Frontal cortex (tissue), 4 donors: Measurements from ENCODE around the gene ABCG8. TPM values are rescaled to one million over a fixed set of nuclear protein-coding genes. Genes with fewer than 3 reads are reported as not detected.

Source experiments
- DNase-seq, 2 donors: peaks; one replicate each; pipeline ENCODE4 v3.0.0; 2012; ENCODE audit warnings: low spot score in 2 of 2
- FAIRE-seq: peaks from 2 replicates; lab custom pipeline; 2012; peaks lifted over from hg19 to GRCh38; lab: Jason Lieb, UNC
- total RNA-seq: library from RNA; depleted of rRNA; stranded (reverse); fragments of >200 nt; gene quantifications from one replicate; pipeline ENCODE4 v1.2.3, GENCODE V29; 2014
- donor health status: control.
- donor health status: control.
- donor health status: control.

ABCG8 gene
- total RNA-seq, 1 donor from 2014 or later, result 0.41 TPM

DNA sequence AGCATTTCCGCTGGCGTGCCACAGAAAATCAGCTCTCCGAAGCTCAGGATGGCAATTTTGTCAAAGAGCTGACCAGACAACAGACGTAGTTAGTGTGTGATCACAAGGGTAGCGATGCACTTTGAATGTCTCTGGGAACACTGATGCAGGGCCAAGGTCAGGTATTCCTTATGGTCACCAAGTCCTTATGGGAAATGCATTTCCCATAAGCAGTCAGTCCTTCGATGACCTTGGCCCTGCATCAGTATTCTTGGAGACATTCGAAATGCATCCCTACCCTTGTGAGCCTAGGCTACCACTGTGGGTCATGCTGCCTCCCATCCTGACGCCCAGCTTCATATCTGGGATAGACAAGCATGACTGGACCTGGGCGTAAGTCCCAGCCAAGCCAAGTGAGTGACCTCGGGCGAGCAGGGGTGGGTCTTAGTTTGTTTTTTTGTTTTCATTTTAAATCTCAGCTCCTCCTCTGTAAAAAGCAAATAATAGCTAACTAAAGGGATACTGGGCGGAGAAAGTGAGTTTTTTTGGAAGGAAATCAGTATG, 13.7 kb upstream of the ABCG8 start:
- no peak for FAIRE-seq
- no peak for DNase-seq

DNA sequence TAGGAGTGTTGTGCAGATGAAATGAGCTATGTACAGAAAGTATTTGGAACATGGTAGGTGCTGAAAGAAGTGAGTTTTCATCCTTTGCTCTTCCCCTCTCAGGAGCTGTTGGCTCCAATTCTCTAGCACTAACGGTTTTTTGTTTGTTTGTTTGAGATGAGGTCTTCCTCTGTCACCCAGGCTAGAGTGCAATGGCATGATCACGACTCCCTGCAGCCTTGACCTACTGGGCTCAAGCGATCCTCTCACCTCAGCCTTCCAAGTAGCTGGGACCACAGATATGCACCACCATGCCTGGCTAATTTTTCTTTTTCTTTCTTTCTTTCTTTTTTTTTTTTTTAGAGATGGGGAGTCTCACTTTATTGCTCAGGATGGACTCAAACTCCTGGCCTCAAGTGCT, 12.9 kb upstream of the ABCG8 start:
- FAIRE-seq (no peak), DNase-seq (no peak)

- DNase-seq (no peak), FAIRE-seq (no peak)
Measured at GRCh38 chr2:43826305-43827250, 12.2 kb upstream of the ABCG8 start.

GRCh38 chr2:43831543-43832294, 7.1 kb upstream of the ABCG8 start:
- no peak for FAIRE-seq
- DNase-seq, result peak in 1 of 2 donors; percentile 31

DNA sequence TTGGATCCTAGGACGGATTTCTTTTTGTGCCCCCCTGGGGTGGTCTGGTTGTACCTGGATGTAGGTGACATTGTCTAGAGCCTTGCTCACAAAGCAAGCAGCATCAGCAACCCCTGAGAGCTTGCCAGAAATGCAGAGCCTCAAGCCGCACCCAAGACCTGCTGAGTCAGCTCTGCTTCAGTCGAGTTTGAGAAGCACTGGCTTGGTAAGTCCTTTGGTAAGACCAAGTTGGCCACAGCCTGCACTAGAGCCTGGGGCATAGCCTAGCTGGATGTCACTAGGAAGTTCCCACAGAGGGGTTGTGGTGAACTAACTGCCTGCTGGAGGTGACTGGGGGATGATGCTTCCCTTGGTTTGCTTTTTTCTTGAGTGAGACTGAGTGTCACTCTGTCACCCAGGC, 6.3 kb upstream of the ABCG8 start:
- FAIRE-seq (no peak), DNase-seq (no peak)

DNA sequence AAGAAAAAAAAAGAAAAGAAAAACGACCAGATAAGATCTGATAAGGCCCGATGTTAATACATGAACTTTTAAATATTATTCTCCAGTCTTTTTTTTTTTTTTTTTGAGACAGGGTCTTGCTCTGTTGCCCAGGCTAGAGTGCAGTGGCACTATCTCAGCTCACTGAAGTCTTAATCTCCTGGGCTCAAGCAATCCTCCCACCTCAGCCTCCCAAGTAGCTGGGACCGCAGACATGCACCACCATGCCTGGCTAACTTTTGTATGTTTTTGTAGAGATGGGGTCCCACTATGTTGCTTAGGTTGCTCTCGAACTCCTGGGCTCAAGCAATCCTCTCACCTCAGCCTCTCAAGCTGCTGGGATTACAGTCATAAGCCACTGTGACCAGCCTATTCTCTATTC, 1.7 kb upstream of the ABCG8 start:
- DNase-seq (no peak), FAIRE-seq (no peak)

DNA sequence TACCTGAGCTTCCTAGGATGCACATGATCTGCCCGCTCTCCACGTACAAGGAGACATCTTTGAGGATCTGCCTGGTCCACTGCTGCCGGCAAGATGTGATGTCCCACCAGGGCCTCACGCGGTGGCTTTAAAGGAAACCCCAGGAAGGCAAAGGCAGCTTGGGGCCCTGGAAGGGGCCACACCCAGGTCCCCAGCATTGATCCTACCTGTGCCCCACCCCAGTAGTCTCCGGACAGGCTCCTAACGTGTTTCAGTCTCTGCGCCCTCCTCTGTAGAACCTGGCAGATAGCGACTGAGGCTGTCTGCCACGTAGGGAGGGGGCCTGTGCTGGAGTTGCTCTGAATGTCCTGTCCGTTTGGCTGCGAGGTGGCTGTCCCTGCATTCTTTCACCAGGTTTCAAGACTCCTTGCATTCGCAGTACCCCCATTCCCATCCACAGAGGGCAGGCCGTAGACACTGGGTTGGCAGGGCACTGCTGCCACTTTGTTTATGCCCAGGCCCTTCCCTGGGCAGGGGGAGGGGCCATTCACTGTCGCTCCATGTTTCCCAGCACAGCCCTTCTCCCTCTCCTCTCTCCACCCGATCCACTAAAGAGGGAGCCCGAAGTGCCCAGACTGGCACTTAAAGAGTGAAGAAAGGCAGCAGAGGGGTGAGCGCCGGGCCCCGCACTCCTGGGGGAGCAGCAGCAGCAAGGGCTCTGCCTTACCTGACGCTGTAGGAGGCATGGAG, 776 bp upstream of the ABCG8 start:
- FAIRE-seq (no peak), DNase-seq (no peak)

DNA sequence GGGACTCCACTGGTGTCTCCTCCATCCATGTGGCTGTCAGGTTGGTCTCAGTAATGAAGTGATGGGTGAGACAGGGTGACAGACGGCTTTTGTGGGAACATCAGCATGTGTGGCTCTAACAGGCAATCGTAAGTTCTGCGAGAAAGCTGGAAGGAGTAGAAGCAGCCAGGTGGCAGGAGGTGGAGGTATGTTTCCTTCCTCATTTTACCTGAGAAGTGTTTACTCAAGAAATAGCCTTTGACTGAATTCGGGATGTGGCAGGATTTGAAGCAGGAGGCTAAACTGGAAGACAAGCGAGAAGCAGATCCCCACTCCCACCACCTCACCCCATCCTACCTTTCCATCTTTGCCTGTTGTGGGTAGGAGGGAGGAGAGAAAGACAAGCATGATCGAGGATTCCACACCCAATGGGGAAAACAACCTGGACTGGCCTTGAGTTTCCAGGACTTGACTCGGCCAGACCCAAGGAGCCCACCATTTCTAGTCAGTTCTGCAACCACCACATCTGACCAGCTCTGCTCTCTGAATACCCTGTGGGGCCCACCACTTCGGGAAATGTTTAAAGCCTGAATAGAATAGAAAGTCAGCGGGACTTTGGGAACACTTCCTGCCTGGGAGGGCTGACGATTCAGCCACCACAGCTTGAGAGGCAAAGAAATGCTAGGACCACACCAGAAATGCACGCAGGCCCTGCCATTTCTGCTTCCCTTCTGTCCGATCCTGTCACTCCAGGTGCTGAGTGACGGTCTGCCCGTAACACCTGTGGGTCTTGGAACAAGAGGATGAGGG, 1.2 kb downstream of the ABCG8 start:
- DNase-seq (no peak), FAIRE-seq (no peak)

- FAIRE-seq, result no peak
- DNase-seq, result no peak
Measured at GRCh38 chr2:43840965-43841364, 2.2 kb downstream of the ABCG8 start.

DNA sequence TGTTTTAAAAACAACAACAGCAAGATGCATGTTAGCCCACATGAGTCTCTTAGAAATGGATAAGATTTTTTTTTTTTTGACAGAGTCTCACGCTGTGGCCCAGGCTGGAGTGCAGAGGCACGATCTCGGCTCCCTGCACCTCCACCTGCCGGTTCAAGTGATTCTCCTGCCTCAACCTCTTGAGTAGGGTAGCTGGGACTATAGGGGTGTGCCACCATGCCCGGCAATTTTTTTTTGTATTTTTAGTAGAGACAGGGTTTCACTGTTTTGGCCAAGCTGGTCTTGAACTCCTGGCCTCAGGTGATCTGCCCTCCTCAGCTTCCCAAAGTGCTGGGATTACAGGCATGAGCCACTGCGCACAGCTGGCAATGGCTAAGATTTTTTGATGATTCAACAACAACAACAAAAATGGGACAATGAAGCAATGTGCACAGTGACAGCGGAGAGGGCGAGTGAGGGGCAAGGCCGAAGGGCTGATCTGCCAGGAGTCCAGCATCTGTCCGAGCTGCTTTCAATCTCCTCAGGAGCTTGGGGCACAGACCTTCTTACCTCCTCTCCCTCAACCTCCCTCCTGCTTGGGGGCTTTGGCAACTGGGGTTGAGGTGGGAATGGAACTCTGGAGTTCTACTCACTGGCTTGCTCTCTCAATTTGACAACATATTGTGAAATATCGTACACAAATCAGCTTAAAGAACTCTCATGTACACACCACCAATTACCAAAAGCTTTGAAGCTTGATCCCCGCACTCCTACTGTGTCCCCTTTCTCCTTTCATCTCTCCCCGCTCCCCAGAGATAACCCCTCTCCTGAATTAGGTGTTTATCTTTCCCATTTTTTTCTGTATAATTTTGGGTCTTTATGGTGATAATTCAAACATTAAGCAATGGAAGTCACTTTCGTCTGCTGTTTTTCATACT, 3.4 kb downstream of the ABCG8 start:
- no peak for FAIRE-seq

DNA sequence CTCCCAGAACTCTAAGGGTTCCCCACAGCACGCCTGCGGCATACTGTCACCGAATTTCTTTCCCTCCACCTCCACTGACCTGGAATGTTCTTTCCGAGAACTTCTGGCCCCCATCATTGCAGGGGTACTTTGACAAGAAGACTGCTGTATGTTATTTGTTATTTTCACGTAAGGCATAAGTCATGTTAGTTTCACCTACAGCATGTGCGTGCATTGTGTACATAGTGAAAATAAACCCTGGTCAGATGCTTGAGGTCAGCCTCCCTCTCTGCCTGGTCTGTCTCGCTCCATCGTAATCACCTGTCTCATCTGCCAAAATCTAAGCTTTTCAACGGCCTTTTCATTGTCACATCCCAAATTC, 4.1 kb downstream of the ABCG8 start:
- no peak for FAIRE-seq
- DNase-seq, result no peak

More for the DNA sequence above, 3.4 kb downstream of the ABCG8 start:
- DNase-seq, result no peak

GRCh38 chr2:43845181-43845580, 6.4 kb downstream of the ABCG8 start:
- no peak for FAIRE-seq
- no peak for DNase-seq

GRCh38 chr2:43846140-43846793, 7.5 kb downstream of the ABCG8 start:
- DNase-seq (no peak), FAIRE-seq (no peak)

DNA sequence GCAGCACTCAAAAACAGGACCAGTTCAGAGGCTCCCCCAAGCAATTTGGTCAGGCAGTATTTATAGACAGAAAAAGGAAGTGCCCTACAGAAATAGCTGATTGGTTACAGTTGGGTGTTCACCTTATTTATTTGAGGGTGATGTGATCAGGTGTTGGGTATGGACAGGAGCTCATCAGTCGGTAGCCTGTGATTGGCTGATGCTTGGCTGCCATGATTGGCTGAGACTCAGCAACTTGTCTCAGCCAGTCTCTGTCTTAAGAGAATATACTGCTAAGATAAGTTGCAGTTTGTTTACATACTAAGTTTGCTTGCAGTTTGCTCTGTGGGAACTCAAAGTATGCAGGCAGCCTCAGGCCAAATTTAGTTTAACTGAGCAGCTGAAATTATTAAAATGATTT, 9.4 kb downstream of the ABCG8 start:
- no peak for DNase-seq
- no peak for FAIRE-seq

DNA sequence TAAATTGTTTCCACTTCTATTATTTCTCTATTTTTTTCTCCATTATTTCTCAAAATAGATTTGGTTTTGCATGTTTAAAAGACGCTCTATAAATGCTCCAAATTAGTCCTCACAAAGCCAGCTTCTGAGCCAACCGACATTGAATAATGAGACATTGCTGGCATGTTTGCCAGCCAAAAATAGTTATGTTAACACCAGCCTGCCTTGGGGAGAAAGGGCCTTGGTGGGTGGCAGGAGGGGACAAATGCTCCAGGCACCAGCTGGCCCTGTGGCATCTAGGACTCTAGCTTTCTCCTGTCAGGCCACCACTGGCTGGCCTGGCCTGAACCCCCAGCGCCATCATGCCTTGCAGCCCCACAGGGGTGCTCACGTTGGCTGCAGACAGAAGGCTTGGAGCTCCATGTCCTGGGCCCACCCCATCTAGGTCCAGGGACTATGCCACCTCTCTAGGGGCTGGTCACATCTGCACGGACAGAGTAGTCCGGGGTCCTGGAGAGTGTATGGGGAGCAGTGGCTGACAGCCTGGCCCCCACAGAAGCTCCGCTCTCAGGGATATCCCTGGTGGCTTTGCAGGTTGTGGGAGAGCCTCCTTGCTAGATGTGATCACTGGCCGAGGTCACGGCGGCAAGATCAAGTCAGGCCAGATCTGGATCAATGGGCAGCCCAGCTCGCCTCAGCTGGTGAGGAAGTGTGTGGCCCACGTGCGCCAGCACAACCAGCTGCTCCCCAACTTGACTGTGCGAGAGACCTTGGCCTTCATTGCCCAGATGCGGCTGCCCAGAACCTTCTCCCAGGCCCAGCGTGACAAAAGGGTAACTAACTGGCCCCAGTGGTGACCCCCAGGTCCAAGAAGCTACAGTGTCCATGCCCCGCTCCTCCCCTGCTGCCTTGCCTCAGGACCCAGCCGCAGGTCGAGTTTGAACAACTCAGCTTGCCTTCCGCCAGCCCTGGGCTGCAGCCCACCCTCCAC, 12.5 kb downstream of the ABCG8 start:
- DNase-seq (no peak), FAIRE-seq (no peak)

DNA sequence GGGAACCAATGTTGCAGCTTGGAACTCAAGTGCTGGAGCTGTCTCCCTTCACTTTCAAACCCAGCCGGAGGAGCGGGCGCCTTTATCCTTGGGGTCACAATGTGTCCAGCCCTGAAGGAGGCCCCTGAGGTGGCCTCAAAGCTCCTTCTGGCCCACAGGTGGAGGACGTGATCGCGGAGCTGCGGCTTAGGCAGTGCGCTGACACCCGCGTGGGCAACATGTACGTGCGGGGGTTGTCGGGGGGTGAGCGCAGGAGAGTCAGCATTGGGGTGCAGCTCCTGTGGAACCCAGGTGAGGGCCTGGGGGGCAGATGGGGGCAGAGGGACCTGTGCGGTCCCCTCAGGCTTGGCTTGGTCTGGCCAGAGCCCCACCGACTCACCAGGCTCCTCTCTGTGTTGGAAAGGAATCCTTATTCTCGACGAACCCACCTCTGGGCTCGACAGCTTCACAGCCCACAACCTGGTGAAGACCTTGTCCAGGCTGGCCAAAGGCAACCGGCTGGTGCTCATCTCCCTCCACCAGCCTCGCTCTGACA, 13.5 kb downstream of the ABCG8 start:
- FAIRE-seq (no peak), DNase-seq (no peak)
